NCI-H526 treated with DMSO at 0.1 percent for 48 hours (cell line): ENCODE results near the gene HRC.
A peak's percentile ranks its signal among the peaks of the same experiment; 100 is the strongest.
"Not testable (repeated sequence)": the region's sequence is repeated elsewhere in the genome, so short reads cannot be mapped to it uniquely, and the experiment has no call there.

ENCODE experiments used
- DNase-seq: peaks from one replicate; lab custom pipeline; 2025; lab: John Stamatoyannopoulos, UW

Gene HRC

GRCh38 chr19:49160450-49161189 lies 5.4 kb upstream of the HRC start:
- no peak for DNase-seq

- DNase-seq: peak; percentile 78
Measured at GRCh38 chr19:49157445-49158224, 2.4 kb upstream of the HRC start, which contains the start of gene TRPM4. TSS of gene TRPM4 (plus strand) at chr19:49157792. CDS start at chr19:49157867, 75 bp downstream.

DNA sequence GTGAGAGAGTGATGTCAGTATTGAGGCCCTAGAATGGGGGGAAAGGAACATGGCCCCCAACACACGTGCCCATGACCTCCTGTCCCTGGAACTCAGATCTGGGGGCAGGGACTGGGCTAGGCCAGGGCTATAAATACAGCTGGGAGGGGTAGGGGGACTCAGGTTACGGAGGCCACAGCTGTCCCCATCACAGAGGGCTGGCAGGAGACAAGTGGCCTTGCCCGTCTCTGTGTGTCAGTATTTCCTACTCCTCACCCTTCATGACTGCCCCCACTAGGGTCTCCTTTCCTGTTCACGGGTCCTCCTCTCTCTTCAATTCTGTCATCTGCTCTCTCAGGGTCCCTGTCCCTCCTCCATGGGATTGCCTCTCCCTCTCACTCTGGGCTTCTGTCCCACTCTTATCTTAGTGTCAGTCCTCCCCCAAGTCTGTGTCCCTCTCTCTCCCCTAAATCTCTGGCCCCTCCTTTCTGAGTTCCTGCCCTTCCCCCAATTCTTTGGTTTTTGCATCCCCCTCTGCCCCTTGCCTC lies 687 bp upstream of the HRC start:
- no peak for DNase-seq

DNA sequence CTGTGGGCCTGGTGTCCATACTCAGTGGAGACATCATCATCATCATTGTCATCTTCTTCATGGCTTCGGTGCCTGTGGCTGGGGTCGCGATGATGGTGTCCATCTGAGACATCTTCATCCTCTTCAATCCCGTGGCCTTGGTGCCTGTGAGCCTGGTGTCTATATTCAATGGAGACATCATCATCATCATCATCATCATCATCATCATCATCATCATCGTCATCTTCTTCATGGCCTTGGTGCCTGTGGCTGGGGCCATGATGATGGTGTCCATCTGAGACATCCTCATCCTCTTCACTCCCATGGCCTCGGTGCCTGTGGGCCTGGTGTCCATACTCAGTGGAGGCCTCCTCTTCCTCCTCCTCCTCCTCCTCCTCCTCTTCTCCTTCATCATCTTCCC lies 917 bp downstream of the HRC start:
- no peak for DNase-seq

DNA sequence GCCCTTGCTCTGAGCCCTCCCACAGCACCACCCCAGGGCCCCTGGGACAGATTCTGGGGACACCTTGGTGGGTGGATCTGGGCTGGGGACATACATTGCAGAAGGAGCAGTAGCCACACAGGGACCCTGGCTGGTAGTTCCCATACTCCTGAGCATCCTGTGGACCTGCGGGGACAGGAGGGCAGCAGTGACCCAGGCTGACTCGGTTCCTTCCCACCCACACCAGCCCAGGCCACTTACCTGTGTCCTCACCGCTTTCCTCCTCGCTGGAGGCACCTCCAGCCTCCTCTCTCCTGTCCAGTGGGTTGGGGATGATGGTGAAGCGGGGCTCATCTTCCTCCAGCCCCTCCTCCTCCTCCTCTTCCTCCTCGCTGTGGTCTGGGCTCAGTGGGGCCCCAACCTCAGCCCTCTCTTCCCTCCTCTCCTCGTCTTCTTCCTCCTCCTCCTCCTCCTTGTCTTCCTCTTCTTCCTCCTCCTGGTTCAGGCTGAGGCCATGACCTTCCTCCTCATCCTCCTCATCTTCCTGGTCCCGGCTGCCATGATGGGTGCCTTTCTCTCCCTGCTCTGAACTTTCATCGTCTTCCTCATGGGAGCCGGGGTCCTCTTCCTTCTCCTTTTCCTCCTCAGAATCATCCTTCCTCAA lies 1.9 kb downstream of the HRC start:
- no peak for DNase-seq

- no peak for DNase-seq
Measured at GRCh38 chr19:49152119-49152550, 3.1 kb downstream of the HRC start.

DNA sequence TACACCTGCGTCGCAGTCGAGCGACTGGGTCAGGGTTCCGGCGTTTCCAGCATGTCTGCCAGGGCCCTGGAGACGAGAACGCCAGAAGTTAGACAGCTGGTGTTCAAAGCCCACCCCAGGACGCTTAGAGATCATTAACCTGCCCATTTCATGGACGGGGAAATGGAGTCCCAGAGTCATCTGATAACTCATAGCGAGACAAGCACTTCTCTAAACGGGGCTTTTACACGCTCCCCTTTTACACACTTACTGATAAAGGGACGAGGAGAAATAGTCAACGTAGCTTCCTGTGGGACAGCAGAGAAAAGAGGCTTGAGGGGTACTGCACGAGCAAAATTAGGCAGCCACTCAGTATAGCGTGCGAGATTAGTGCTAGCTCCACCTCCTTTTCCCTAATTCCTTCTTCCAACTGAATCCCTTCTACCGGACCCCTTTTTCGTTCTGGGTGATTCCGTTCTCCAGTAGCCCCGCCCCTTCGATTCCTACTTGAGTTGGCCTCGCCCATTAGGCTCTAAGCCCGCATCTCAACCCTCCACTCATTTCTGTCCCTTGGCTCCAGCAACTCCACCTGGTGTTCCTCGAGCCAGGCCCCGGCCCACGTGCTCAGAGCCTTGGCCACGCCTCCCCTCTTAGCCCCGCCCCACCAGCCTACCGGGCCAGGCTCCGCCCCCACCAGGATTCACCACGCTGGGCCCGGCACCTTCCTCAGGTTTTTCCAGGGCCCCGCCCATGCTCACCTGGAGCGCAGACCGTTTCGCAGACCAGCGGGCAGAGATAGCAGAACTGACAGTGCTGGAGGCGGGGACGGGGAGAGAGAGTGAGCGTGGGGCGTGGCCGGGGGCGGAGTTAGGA lies 3.7 kb downstream of the HRC start:
- DNase-seq: peak; percentile 99

GRCh38 chr19:49150944-49151243 lies 4.3 kb downstream of the HRC start:
- no peak for DNase-seq

GRCh38 chr19:49150106-49150943 lies 4.9 kb downstream of the HRC start:
- DNase-seq: peak; percentile 84

- DNase-seq: peak; percentile 55
Measured at GRCh38 chr19:49149652-49150105, 5.5 kb downstream of the HRC start.

GRCh38 chr19:49148784-49149651 lies 6.2 kb downstream of the HRC start:
- DNase-seq: peak; percentile 84

- DNase-seq: no peak
Measured at GRCh38 chr19:49148044-49148682, 7.0 kb downstream of the HRC start.

DNA sequence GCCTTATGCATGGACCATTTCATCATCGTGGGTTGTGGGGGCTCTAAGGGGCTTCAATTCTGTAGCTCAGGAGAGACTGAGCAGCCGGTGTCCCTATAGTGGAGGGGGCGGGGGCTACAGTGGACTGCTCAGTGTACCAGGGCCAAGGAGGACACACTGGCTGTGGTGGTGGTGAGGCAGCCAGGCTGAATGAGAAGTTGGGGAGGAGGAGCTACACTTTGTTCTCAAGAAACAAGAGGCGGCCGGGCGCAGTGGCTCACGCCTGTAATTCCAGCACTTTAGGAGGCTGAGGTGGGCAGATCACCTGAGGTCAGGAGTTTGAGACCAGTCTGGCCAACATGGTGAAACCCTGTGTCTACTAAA lies 8.8 kb downstream of the HRC start:
- not testable (repeated sequence) for DNase-seq

GRCh38 chr19:49145573-49146407 lies 9.4 kb downstream of the HRC start:
- DNase-seq: peak; percentile 64

- peak; percentile 90 for DNase-seq
Measured at GRCh38 chr19:49142866-49143335, 12.3 kb downstream of the HRC start.

DNA sequence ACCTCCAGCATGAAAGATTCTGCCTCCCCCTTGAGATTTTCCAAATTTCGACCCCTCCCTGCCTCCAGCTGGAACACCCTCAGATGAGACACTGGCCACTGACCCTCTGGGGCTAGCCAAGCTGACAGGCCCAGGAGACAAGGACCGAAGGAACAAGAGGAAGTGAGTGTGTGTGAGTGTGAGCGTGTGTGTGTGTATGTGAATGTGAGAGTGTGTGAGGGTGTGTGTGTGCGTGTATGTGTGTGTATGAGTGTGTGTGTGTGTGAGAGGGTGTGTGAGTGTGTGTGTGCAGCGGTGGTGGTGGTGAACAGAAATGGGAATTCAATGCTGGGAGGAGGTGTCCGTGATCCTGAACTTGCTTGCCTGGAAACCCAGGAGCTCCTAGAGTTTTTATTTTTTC lies 13.8 kb downstream of the HRC start:
- no peak for DNase-seq

DNA sequence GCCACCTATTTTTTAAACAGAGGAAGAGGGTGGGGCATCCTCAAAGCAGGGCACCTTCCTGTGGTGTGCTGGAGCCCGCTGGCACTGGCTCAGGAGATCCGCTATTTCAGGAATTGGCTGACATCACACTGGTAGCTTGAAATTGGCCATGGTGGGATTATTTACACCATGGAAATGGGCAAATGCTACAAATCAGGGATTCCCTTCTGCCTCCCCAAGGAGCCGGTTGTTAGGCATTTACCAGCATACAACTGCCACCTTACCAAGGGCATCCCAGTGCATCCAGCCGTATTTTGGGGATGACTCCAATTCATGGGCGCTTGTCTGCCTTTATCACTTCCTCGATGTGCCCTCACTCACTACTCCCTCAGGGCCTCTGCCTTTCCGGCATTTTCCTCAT lies 14.2 kb downstream of the HRC start:
- no peak for DNase-seq

GRCh38 chr19:49136771-49137171 lies 18.4 kb downstream of the HRC start:
- DNase-seq: no peak
